HG02885 (cell line): ENCODE measurements around the gene ABLIM2.
"Not testable (repeated sequence)": the region's sequence is repeated elsewhere in the genome, so short reads cannot be mapped to it uniquely, and the experiment has no call there.

Source experiments
- ATAC-seq: cut with Tn5 transposase; IDR thresholded peaks from one replicate; pipeline ENCODE4 v1.9.1; 2021; ENCODE audit warnings: mild to moderate bottlenecking; ENCODE audit not compliant: unreplicated experiment, poor library complexity

ABLIM2 gene

DNA sequence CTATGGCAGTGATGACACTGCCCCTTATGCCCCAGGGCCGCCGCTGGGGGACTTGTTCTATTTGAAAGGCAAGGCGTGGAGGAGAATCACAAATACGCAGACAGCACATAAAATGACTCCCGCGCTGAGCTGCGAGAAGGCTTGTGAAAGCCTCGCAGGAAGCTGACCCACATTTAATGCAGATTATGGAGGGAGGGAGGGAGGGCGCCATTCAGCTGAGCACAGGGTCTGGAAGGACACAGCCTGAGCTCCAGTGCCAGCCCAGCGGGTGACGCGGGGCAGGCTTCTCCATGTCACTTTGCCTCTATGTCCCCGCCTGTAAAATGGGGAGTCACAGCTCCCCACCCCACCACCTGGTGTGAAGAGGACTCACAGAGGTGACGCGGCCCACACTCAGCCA, 14.3 kb downstream of the ABLIM2 start:
- no peak for ATAC-seq

GRCh38 chr4:8143392-8144140, 15.0 kb downstream of the ABLIM2 start:
- no peak for ATAC-seq

DNA sequence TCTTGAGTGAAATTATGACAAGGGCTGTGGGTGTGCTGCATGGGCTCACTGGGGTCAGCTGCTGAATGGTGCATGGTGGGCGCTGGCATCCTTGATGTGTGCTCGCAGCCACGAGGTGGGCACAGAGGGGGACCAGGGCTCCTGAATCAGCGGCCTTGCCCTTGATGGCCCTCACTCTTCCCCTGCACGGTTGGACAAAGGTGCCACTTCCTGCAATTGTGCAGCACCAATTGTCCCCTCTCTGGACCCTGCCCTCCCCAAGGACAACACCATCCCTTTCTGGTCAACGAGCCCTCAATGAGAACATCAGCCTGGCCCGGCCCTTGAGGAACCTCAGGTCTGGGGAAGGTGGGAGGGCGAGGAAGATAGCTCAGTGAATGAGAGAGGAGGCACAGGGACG, 16.1 kb downstream of the ABLIM2 start:
- ATAC-seq = no peak

- no peak for ATAC-seq
Observed at GRCh38 chr4:8141935-8142334, 16.7 kb downstream of the ABLIM2 start.

DNA sequence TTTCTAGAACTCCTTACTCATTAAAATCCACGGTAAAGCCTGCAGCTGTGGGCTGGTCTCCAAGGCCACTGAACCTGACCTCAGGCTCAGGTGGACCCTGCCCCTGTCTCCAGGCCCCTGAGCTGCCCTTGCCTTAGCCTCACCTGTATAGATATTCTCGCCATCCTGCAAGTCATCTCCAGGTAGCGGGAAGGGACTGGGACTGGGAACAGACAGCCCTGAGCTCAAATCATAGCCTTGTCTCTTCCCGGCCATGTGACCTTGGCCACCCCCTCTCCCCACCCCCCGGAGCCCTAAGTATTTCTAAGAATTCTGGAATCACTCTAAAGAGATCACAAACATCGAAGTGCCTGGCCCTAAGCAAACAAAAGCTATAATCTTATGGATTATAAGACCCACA, 17.7 kb downstream of the ABLIM2 start:
- ATAC-seq = no peak

DNA sequence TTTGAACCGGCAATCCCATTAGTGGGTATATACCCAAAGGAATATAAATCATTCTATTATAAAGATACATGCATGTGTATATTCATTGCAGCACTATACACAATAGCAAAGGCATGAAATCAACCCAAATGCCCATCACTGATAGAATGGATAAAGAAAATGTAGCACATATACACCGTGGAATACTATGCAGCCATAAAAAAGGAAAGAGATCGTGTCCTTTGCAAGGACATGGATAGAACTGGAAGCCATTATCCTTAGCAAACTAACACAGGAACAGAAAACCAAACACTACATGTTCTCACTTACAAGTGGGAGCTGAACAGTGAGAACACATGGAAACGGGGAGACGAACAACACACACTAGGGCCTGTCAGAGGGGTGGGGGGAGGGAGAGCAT, 18.9 kb downstream of the ABLIM2 start:
- not testable (repeated sequence) for ATAC-seq

DNA sequence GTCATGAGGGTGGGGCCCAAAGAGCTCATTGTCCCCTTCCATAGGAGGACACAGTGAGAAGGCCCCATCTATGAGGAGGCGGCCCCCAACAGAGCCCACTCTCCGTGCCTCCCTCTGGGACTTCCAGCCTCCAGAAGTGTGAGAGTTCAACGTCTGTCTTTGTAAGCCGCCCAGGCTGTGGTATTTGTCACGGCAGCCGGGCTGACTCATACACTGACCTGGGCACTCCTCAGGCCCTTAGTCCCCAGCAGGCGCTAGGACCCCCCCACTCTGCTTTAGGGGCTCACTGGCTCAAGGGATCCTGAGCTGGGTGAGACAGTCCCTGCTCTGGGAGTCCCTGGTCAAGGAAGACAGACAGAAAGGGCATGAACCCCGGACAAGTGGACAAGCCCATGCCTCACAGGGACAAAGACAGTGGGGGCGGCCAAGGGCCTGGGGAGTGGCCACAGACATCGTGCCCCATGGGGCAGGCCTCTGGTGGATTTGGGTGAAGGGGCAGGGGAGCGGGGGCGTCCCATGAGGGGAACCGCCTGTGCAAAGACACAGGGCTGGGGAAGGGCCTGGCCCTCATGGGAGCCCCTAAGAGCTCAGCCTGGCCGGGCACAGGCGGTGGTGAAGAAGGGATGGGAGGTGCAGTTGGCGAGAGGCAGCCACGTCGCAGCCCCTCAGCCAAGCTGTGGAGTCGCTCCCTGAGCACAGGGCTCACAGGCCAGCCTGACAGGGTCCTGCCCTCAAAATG, 21.5 kb downstream of the ABLIM2 start:
- ATAC-seq = no peak

DNA sequence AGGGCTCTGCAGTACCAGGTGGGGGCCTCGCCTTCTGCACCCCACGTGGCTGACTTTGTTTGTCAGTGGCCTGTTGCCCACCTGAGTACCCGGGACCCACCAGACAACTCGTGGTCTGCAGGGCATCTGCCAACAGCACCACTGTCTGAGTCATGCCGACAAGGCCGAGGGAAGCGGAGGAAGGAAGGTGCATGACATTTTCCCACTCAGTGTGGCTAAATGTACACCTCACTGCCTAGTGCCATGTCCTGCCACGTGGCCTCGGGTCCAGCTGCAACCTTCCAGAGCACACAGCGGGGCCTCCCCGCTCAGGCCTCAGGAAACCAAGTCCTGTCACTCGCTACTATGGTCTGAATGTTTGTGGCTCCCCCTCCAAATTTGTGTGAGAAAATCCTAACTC, 22.1 kb downstream of the ABLIM2 start:
- no peak for ATAC-seq

GRCh38 chr4:8135666-8136065, 22.9 kb downstream of the ABLIM2 start:
- no peak for ATAC-seq

GRCh38 chr4:8133897-8134563, 24.6 kb downstream of the ABLIM2 start:
- no peak for ATAC-seq

DNA sequence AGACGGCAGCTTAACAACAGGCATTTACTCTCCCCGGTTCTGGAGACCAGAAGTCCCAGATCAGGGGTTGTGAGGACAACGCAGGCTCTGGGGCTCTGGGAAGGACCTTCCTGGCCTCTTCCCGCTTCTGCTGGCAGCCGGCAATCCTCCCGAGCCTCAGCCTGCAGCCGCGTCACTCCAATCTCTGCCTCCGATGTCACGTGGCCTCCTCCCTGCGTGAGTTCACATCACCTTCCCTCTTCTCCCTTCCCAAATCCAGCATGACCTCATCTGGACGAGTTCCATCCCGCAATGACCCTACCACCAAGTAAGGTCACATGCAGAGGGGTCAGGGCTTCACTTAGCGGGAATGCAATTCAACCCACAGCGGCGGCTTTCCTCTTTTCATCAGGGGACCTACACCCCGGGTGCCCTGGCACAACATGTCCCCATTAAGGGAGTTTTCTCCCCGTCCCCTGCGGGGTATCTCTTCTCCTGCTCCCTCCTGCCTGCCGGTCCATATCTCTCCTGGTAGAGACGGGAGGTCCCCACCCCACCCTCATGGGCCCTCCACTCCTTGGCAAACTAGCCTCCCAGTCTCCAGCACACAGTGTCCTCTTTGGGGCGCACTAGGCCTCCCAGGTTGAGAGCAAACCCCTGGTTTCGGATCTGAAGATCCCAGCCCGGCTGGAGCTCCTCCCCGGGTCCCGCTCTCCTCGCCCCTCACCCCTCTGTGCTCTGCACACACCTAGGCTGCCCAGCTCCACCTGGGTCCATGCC, 25.5 kb downstream of the ABLIM2 start:
- ATAC-seq = no peak

GRCh38 chr4:8132400-8132799, 26.2 kb downstream of the ABLIM2 start:
- no peak for ATAC-seq

DNA sequence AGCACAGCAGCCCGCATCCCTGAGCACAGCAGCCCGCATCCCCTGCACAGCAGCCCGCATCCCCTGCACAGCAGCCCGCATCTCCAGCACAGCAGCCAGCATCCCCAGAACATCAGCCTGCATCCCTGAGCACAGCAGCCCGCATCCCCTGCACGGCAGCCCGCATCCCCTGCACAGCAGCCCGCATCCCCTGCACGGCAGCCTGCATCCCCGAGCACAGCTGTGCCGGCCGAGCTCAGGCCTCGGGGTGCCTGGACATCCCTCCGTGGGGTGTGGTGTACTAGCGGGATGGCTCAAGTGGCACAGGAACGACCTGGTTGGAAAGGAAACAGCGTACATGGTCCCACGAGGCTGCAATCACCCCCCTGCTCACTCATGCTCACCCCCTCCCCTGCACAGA, 26.8 kb downstream of the ABLIM2 start:
- no peak for ATAC-seq

DNA sequence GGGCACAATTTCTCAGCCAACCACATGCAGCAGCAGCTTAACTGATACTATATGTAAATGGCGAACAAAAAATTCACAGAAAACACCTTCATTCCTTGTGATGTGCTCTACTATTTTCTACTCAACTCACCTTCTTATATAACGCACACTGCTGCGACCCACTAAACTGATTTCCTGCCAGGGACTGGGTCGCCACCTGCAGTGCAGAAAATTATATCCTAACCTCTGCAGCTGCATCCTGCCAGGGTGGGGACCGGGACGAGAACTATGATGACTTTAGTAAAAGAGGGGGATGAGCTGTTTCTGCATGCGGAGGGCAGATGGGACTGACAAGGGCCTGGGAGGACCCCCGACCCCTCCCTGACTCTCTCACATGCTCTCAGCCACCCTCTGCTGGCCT, 27.4 kb downstream of the ABLIM2 start:
- no peak for ATAC-seq

DNA sequence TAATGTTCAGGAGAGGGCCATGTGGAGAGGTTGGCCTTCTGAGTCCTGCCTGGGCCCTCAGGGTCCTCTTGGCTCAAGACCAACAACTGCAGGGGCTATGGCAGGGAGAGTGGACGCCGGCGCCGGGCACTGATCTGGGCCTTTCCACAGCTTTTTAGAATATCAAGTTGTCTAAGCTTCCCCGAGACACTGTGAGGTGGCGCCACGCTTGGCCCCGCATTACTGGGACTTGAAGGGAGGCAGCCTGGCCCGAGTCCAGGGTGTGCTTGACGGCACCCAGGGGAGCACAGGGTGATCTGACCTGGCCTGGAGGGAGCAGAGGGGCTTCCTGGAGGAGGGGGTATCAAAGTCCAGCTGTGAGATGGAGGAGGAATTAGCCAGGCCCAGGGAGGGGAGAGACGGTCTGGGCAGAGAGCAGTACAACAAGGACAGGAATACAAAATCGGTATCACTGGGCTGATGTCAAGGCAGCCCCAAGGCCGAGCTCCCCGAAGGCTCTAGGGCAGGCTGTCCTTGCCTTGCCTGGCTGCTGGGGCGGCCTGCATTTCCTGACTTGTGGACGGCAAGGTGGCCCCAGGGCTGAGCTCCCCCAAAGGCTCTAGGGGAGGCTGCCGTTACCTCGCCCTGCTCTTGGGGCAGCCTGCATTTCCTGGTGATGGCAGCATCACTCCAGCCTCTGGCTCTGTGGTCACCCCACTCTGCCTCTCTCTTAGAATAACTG, 28.1 kb downstream of the ABLIM2 start:
- ATAC-seq = no peak

- no peak for ATAC-seq
Observed at GRCh38 chr4:8129785-8130184, 28.8 kb downstream of the ABLIM2 start.

GRCh38 chr4:8129136-8129535, 29.5 kb downstream of the ABLIM2 start:
- ATAC-seq = no peak

DNA sequence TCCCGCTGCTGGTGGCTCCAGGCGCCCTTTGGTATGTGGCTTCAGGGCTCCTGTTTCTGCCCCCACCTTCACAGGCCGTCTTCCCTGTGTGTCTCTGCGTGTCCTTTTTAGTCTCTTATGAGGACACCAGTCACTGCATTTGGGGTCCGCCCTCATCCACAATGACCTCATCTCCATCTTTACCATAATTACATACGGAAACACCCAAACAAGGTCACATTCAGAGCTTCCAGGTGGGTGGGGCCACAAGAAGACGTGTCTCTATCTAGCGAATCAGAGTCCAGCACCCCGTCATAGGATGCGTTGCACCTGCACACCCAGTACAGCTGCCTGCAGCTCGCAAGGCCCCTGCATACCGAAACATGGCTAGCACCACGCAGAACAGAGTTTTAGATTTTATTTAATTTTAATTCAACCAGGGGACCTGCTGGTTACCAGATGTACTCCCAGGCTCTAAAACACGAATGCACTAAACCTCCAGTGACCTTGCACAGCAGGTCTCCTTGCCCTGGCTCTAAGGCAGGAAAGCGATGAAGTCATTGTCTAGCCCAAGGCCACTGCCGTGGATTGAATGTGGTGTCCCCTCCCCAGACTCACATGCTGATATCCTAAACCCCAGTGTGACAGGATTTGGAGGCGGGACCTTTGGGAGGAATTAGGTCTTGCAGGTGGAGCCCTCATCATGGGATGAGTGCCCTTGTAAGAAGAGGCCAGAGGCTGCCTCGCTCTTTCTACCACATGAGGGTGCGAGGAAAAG, 30.3 kb downstream of the ABLIM2 start:
- no peak for ATAC-seq

- no peak for ATAC-seq
Observed at GRCh38 chr4:8127051-8127826, 31.4 kb downstream of the ABLIM2 start.
